Endothelial cell of umbilical vein (primary cell): ENCODE measurements around the gene NYAP2. TPM values are rescaled to one million over a fixed set of nuclear protein-coding genes. Genes with fewer than 3 reads are reported as not detected.

Experiments used
- BruUV-seq: library from RNA; stranded (reverse); fragments of 400-500 nt; replicated peaks from 2 replicates; lab custom pipeline; 2021; lab: Mats Ljungman, UMichigan
- CTCF ChIA-PET: fragments of 300-600, 350-600 bp; sonication (Branson Sonifier 250); formaldehyde crosslinking; loops from one replicate; lab custom pipeline; 2021; ENCODE audit warnings: antibody characterized with exemption, inconsistent platforms; lab: Charles Lee
- POLR2A ChIA-PET: fragments of 300-600, 350-600 bp; sonication (Branson Sonifier 250); formaldehyde crosslinking; loops from one replicate; lab custom pipeline; 2021; ENCODE audit warnings: antibody characterized with exemption, inconsistent platforms; lab: Charles Lee
- DNase-seq: peaks from one replicate; pipeline ENCODE4 v3.0.0-alpha.2; 2011; ENCODE audit warnings: low read depth, low spot score
- FAIRE-seq: peaks from 2 replicates; lab custom pipeline; 2011; peaks lifted over from hg19 to GRCh38; lab: Jason Lieb, UNC
- H2AFZ ChIP-seq: 2 replicates; pipeline ENCODE4 v1.6.0; 2012; ENCODE audit warnings: low read depth, low read length, control low read depth, inconsistent platforms
- H3K27ac ChIP-seq: 2 replicates; pipeline ENCODE4 v1.5.1; 2011; ENCODE audit warnings: low read depth, mild to moderate bottlenecking, control low read depth, low read length, moderate library complexity; ENCODE audit not compliant: insufficient read depth
- H3K27me3 ChIP-seq, 2 experiments: 2 replicates each; pipeline versions ENCODE4 v1.6.0 to v1.6.1; 2011; ENCODE audit warnings: low read length in 2 of 2, mixed read lengths in 1 of 2; ENCODE audit not compliant: control insufficient read depth in 2 of 2, insufficient read depth in 2 of 2
- H3K36me3 ChIP-seq, 2 experiments: 2 replicates in 1 of 2; 3 replicates in 1 of 2; pipeline ENCODE4 v1.5.1; 2011; ENCODE audit warnings: low read length in 2 of 2, mild to moderate bottlenecking in 1 of 2, moderate library complexity in 1 of 2; ENCODE audit not compliant: control insufficient read depth in 2 of 2, insufficient read depth in 2 of 2; ENCODE audit errors: extremely low read depth in 1 of 2
- H3K4me1 ChIP-seq: 3 replicates; pipeline ENCODE4 v1.5.1; 2011; ENCODE audit warnings: mild to moderate bottlenecking, low read length; ENCODE audit not compliant: control insufficient read depth, insufficient read depth; ENCODE audit errors: extremely low read depth
- H3K4me2 ChIP-seq: 2 replicates; pipeline ENCODE4 v1.6.1; 2011; ENCODE audit warnings: low read length, control low read depth, mixed read lengths; ENCODE audit not compliant: insufficient read depth
- H3K4me3 ChIP-seq, 3 experiments: fragments of 200-600 bp in 1 of 3; sonication (generic), shearing (Covaris generic) in 1 of 3; replicated peaks in 1 of 3; 2 replicates each; pipeline ENCODE4 v1.5.1; 2011 to 2016; ENCODE audit warnings: control low read depth in 3 of 3, low read length in 3 of 3, mild to moderate bottlenecking in 2 of 3, inconsistent platforms in 1 of 3, low read depth in 1 of 3, moderate library complexity in 1 of 3; ENCODE audit not compliant: insufficient read depth in 1 of 3
- H3K79me2 ChIP-seq: 2 replicates; pipeline ENCODE4 v1.6.0; 2012; ENCODE audit warnings: low read length, inconsistent platforms; ENCODE audit not compliant: control insufficient read depth, insufficient read depth
- H3K9ac ChIP-seq: replicated peaks from 2 replicates; pipeline ENCODE3; 2011; ENCODE audit warnings: low read length, control low read depth; ENCODE audit not compliant: insufficient read depth; ENCODE audit errors: extremely low read depth
- H3K9me1 ChIP-seq: replicated peaks from 3 replicates; pipeline ENCODE4 v1.6.0; 2011; ENCODE audit warnings: mild to moderate bottlenecking, low read length; ENCODE audit not compliant: control insufficient read depth, insufficient read depth; ENCODE audit errors: extremely low read depth
- H3K9me3 ChIP-seq: replicated peaks from 2 replicates; pipeline ENCODE4 v1.5.1; 2012; ENCODE audit warnings: low read length, inconsistent platforms; ENCODE audit not compliant: control insufficient read depth, insufficient read depth
- H4K20me1 ChIP-seq: replicated peaks from 2 replicates; pipeline ENCODE3; 2011; ENCODE audit warnings: mild to moderate bottlenecking, low read length; ENCODE audit not compliant: control insufficient read depth, insufficient read depth; ENCODE audit errors: extremely low read depth
- EZH2 ChIP-seq: IDR thresholded peaks from 2 replicates; pipeline ENCODE4 v1.6.1; 2012; ENCODE audit warnings: borderline replicate concordance, low read depth, mild to moderate bottlenecking, moderate library complexity, low read length, inconsistent platforms; ENCODE audit not compliant: severe bottlenecking
- FOS ChIP-seq: IDR thresholded peaks from 2 replicates; pipeline ENCODE4 v1.6.1; 2011; ENCODE audit warnings: mild to moderate bottlenecking, low read length, moderate library complexity, borderline replicate concordance; ENCODE audit not compliant: insufficient read depth
- GATA2 ChIP-seq: IDR thresholded peaks from 2 replicates; pipeline ENCODE4 v1.7.0; 2011; ENCODE audit warnings: low read depth, mild to moderate bottlenecking, moderate library complexity, mixed read lengths, low read length; ENCODE audit not compliant: insufficient read length, insufficient read depth
- dilution Hi-C: fragments of 300-500 bp; cut with MboI; formaldehyde crosslinking; loops from one replicate; pipeline ENCODE4 v1.15.0; 2019; ENCODE audit warnings: low sequenced_read_pairs; ENCODE audit not compliant: extremely low pct_ligation_motif_present
- intact Hi-C: fragments of 100-400 bp; cut with micrococcal nuclease; formaldehyde crosslinking; loops from one replicate; pipeline ENCODE4 v1.10.0; 2022
- polyA plus RNA-seq, 4 experiments: library from polyadenylated mRNA; depleted of rRNA in 3 of 4; stranded (reverse) in 3 of 4; unstranded in 1 of 4; fragments of >200 nt; gene quantifications; 2 replicates each; pipeline versions ENCODE4 v1.2.1 to v1.2.3, GENCODE V29; 2011 to 2012; ENCODE audit warnings: missing spikeins in 1 of 4
- total RNA-seq: library from RNA; stranded (reverse); gene quantifications from 2 replicates; pipeline ENCODE4 v1.2.3, GENCODE V29; 2021
- TF ChIP-seq, protein P1 (sequence below): IDR thresholded peaks from 2 replicates; pipeline ENCODE4 v1.6.1; 2011; ENCODE audit not compliant: insufficient read depth, insufficient read length

The NYAP2 gene
- total and polyA plus RNA-seq, 2 donors (not counting 3 experiments of a cell fraction or from before 2014, with no cell fraction given): not detected

DNA sequence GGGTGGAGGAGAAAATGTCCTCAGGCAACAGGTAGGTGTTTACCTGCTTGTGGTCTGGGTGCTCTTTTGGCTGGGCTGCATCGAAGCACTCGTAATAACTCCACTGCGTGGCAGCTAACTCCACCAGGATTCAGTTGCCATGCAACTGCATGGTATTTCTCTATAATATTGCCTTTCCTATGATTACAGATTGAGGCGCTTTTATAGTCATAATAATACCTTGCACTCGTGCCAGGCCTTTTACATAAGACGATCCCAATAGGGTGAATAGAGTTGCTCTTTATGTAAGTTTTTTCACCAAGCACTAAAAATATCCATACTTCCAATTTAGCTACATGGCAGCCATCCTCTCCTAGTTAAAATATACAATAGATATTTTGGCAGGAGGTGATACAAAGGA lies 19.7 kb upstream of the NYAP2 start:
- no peaks in the 10 kb centered on the region for H4K20me1 ChIP-seq
- no peaks in the 10 kb centered on the region for H3K36me3 ChIP-seq
- H3K79me2 ChIP-seq: no peaks in the 10 kb centered on the region
- no peaks in the 10 kb centered on the region for H3K9me3 ChIP-seq
- FAIRE-seq (no peak), DNase-seq (no peak)
- no peaks in the 10 kb centered on the region for H3K9me1 ChIP-seq
- POLR2A ChIA-PET: no interaction called here
- no peak overlapping the region for H3K4me2 ChIP-seq
- no peak overlapping the region for H3K27ac ChIP-seq
- dilution Hi-C loops (no loop called here), intact Hi-C loops (no loop called here)
- TF ChIP-seq EZH2 (no peak), GATA2 (no peak)
- TF ChIP-seq, protein P1, sequence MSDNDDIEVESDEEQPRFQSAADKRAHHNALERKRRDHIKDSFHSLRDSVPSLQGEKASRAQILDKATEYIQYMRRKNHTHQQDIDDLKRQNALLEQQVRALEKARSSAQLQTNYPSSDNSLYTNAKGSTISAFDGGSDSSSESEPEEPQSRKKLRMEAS: no peak
- no TSS peak for BruUV-seq
- no peaks in the 10 kb centered on the region for H3K4me1 ChIP-seq
- H3K9ac ChIP-seq: no peak overlapping the region
- H3K4me3 ChIP-seq: no peak overlapping the region
- no peak overlapping the region for H2AFZ ChIP-seq
- no peaks in the 10 kb centered on the region for H3K27me3 ChIP-seq
- CTCF ChIA-PET: no interaction called here

DNA sequence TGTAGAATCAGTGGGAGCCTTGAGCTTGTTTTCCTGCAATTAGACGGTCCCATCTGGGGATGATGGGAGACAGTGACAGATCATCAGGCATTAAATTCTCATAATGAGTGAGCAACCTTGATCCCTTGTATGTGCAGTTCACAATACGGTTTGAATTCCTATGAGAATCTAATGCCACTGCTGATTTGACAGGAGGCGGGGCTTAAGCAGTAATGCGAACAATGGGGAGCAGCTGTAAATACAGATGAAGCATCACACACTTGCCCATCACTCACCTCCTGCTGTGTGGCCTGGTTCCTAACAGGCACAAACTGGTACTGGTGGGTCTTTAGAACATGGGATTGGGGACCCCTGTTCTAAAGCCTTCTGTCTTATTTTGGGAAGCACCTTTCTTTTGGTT lies 17.9 kb upstream of the NYAP2 start:
- no peak for FAIRE-seq
- no peak for TF ChIP-seq GATA2
- no peak for TF ChIP-seq FOS
- BruUV-seq: no TSS peak

More for the DNA sequence above, 17.9 kb upstream of the NYAP2 start:
- H2AFZ ChIP-seq: no peak overlapping the region
- no peaks in the 10 kb centered on the region for H3K9me3 ChIP-seq
- no peak for DNase-seq
- ChIA-PET CTCF (no interaction called here), POLR2A (no interaction called here)
- H3K27me3 ChIP-seq: no peaks in the 10 kb centered on the region
- H3K27ac ChIP-seq: no peak overlapping the region
- H4K20me1 ChIP-seq: no peaks in the 10 kb centered on the region
- H3K9ac ChIP-seq: no peak overlapping the region
- no peak overlapping the region for H3K4me3 ChIP-seq
- no peak overlapping the region for H3K4me2 ChIP-seq
- H3K9me1 ChIP-seq: no peaks in the 10 kb centered on the region
- dilution Hi-C loops (no loop called here), intact Hi-C loops (no loop called here)
- H3K36me3 ChIP-seq: no peaks in the 10 kb centered on the region
- no peaks in the 10 kb centered on the region for H3K4me1 ChIP-seq
- H3K79me2 ChIP-seq: no peaks in the 10 kb centered on the region
